HTR-8/SVneo (cell line): ENCODE measurements around the gene CD7.
A peak's percentile ranks its signal among the peaks of the same experiment; 100 is the strongest.
"Not testable (repeated sequence)": the region's sequence is repeated elsewhere in the genome, so short reads cannot be mapped to it uniquely, and the experiment has no call there.

ENCODE experiments used
- DNase-seq: peaks from one replicate; pipeline ENCODE4 v3.0.0; 2011; ENCODE audit warnings: low spot score, mixed read lengths; ENCODE audit not compliant: insufficient read length
- FAIRE-seq: peaks from 2 replicates; lab custom pipeline; 2011; peaks lifted over from hg19 to GRCh38; lab: Jason Lieb, UNC

Gene CD7

DNA sequence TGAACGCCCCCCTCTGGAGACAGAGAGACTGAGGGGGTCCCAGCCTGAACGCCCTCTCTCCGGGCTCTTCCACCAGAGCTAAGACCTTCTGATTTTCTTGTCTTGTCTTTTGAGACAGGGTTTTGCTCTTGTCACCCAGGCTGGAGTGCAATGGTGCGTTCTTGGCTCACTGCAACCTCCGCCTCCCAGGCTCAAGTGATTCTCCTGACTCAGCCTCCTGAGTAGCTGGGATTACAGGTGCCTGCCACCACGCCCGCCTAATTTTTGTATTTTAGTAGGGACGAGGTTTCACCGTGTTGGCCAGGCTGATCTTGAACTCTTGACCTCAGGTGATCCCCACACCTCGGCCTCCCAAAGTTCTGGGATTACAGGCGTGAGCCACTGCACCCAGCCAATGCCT lies 30.6 kb upstream of the CD7 start:
- FAIRE-seq, DNase-seq: not testable (repeated sequence)

DNA sequence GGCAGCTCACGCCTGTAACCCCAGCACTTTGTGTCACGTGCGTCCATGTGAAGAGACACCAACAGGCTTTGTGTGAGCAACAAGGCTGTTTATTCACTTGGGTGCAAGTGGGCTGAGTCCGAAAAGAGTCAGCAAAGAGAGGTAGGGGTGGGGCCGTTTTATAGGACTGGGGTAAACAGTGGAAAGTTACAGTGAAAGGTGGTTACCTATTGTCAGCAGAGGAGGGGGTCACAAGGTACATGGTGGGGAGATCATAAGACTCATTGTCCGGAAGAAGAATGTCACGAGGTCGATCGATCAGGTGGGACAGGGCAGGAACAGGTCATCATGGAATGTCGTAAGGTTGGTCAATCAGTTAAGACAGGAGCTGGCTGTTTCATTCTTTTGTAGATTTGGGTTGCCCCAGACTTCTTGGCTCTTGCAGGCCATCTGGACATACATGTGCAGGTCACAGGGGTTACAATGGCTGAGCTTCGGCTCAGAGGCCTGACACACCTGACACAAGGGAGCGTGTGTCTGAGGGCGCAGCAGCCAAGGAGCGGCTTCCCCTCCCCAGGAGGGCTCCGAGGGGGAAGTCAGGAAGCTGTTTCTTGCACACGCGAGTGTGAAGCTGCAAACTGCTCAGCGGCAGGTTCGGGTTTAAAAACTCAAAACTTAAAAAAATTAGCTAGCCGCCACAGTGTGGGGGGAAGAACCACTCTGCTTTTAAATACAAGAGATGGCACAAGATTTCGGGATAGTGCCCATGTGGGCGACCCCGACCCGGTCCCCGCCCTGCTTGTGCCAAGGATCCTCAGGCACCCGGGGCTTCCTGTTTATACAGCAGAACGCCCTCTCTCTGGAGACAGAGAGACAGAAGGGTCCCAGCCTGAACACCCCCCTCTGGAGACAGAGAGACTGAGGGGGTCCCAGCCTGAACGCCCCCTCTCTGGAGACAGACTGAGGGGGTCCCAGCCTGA lies 29.2 kb upstream of the CD7 start:
- DNase-seq (no peak), FAIRE-seq (no peak)

GRCh38 chr17:82345151-82345976 lies 28.0 kb upstream of the CD7 start:
- DNase-seq (no peak), FAIRE-seq (no peak)

GRCh38 chr17:82344175-82344907 lies 26.9 kb upstream of the CD7 start:
- DNase-seq, result no peak
- no peak for FAIRE-seq

- FAIRE-seq (no peak), DNase-seq (no peak)
Observed at GRCh38 chr17:82343560-82343959, 26.2 kb upstream of the CD7 start.

GRCh38 chr17:82342361-82343079 lies 25.1 kb upstream of the CD7 start:
- FAIRE-seq (no peak), DNase-seq (no peak)

GRCh38 chr17:82339634-82340580 lies 22.5 kb upstream of the CD7 start:
- DNase-seq (no peak), FAIRE-seq (no peak)

DNA sequence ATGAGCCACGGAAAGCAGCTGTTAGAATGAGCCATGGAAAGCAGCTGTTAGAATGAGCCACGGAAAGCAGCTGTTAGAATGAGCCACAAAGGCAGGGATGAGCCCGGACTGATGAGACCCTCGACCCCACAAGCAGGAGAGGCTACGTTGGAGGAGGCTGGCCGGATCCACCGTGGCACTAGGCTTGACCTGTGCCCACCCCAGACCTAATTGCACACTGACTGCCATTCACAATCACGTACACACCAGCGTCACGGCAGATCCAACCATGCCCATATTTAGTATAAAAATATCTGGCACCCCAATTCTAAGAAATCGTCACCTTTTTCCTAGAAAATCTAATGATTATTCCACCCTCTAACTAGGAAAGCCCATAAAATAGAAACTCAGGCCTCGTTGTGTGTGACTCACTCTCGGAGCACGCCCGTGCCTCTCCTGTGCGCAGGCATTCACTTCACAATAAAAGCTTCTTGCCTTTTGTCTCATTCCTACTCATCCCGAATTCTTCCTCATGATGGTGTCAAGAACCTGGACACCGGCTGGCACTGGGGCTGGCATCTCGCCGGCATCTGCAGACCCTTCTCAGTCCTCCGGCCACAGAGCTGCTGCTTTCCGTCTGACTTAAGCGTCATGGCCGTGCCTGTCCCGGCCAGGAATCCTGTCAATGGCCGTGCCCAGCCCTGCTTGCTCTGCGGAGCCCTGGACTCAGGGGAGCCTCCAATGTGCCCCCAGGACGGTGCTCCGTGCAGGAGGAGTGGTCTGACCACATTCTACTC lies 21.6 kb upstream of the CD7 start:
- DNase-seq, result peak; percentile 84
- FAIRE-seq, result peak; percentile 31

GRCh38 chr17:82334622-82335394 lies 17.4 kb upstream of the CD7 start:
- DNase-seq, result no peak
- no peak for FAIRE-seq

GRCh38 chr17:82334204-82334621 lies 16.8 kb upstream of the CD7 start:
- DNase-seq (no peak), FAIRE-seq (no peak)

DNA sequence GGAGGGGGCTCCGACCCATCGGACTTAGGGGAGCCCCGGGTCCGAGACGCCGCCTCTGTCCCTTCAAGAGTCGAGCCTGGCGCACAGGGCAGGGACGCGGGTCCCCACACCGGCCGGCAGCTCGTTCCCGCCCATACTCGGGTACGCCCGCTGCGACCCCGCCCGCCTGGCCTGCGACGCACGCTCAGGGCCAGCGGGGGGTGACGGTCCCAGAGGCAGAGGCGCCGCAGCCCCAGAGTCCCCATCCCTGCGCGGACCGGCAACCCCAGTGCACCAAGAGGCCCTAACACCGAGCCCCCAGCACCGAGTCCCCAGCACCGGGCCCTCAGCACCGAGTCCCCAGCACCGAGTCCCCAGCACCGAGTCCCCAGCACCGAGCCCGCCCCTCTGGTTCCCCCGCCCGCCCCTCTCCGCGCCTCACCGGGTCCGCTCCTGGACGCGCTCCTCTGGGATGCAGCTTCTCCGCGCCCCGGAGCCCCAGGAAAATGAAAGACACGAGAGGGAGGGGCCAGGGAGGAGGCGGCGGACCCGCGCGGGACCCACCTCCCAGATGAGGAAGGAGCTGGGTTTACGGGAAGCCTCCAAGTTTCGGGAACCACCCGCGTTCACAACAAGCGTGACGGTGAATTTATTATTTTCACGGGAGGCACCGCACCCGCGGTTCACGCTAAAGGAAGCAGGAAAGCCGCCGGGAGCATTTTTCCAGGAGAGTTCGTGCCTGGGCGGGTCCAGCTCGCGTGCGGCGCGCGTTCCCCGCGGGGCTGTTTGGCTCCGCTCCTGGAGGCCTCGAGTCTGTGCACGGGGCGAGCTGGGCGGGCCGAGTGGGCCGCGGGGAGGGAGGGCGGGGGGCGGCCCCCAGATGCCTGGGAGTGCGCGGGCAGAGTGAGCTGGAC lies 16.1 kb upstream of the CD7 start, which contains the start of gene SECTM1:
Gene SECTM1, minus strand, starts transcription at position 488 of the 893 bp plus-strand sequence. CDS start 6,526 bp downstream, outside the sequence.
- FAIRE-seq, result no peak
- no peak for DNase-seq

GRCh38 chr17:82332669-82333278 lies 15.4 kb upstream of the CD7 start:
- DNase-seq, result no peak
- FAIRE-seq, result no peak

GRCh38 chr17:82331345-82331939 lies 14.0 kb upstream of the CD7 start:
- no peak for DNase-seq
- FAIRE-seq, result no peak

GRCh38 chr17:82330322-82331239 lies 13.2 kb upstream of the CD7 start:
- FAIRE-seq (peak; percentile 36), DNase-seq (peak; percentile 91)
